ENCODE data around the gene NFX1.

NFX1 gene

DNA sequence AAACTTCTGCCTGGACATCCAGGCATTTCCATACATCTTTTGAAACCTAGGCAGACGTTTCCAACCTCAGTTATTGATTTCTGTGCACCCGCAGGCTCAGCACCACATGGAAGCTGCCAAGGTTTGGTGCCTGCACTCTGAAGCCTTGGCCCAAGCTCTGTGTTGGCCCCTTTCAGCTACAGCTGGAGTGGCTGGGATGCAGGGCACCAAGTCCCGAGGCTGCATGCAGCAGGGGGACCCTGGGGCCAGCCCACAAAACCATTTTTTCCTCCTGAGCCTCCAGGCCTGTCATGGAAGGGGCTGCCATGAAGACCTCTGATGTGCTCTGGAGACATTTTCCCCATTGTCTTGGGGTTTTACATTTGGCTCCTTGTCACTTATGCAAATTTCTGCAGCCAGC, 49.9 kb downstream of the NFX1 start:
- H3K27me3 ChIP-seq (ENCODE audit: insufficient read depth, poor library complexity, severe bottlenecking): no peaks in the 10 kb centered on the region
- TF ChIP-seq, protein P1, sequence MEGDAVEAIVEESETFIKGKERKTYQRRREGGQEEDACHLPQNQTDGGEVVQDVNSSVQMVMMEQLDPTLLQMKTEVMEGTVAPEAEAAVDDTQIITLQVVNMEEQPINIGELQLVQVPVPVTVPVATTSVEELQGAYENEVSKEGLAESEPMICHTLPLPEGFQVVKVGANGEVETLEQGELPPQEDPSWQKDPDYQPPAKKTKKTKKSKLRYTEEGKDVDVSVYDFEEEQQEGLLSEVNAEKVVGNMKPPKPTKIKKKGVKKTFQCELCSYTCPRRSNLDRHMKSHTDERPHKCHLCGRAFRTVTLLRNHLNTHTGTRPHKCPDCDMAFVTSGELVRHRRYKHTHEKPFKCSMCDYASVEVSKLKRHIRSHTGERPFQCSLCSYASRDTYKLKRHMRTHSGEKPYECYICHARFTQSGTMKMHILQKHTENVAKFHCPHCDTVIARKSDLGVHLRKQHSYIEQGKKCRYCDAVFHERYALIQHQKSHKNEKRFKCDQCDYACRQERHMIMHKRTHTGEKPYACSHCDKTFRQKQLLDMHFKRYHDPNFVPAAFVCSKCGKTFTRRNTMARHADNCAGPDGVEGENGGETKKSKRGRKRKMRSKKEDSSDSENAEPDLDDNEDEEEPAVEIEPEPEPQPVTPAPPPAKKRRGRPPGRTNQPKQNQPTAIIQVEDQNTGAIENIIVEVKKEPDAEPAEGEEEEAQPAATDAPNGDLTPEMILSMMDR (IDR thresholded peaks at IDR 0.05; ENCODE audit: insufficient read depth, low read length): no peak
- TF ChIP-seq POLR2AphosphoS5 (IDR thresholded peaks at IDR 0.05; ENCODE audit: low read depth) (no peak), SPI1 (IDR thresholded peaks at IDR 0.05; ENCODE audit: borderline replicate concordance, low read depth) (no peak), GABPA (IDR thresholded peaks at IDR 0.05; ENCODE audit: low read depth) (no peak)
- TF ChIP-seq, protein P2, sequence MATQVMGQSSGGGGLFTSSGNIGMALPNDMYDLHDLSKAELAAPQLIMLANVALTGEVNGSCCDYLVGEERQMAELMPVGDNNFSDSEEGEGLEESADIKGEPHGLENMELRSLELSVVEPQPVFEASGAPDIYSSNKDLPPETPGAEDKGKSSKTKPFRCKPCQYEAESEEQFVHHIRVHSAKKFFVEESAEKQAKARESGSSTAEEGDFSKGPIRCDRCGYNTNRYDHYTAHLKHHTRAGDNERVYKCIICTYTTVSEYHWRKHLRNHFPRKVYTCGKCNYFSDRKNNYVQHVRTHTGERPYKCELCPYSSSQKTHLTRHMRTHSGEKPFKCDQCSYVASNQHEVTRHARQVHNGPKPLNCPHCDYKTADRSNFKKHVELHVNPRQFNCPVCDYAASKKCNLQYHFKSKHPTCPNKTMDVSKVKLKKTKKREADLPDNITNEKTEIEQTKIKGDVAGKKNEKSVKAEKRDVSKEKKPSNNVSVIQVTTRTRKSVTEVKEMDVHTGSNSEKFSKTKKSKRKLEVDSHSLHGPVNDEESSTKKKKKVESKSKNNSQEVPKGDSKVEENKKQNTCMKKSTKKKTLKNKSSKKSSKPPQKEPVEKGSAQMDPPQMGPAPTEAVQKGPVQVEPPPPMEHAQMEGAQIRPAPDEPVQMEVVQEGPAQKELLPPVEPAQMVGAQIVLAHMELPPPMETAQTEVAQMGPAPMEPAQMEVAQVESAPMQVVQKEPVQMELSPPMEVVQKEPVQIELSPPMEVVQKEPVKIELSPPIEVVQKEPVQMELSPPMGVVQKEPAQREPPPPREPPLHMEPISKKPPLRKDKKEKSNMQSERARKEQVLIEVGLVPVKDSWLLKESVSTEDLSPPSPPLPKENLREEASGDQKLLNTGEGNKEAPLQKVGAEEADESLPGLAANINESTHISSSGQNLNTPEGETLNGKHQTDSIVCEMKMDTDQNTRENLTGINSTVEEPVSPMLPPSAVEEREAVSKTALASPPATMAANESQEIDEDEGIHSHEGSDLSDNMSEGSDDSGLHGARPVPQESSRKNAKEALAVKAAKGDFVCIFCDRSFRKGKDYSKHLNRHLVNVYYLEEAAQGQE (IDR thresholded peaks at IDR 0.05; ENCODE audit: insufficient replicate concordance, low read depth): no peak
- no peak overlapping the region for H3K4me3 ChIP-seq (replicated peaks; ENCODE audit: insufficient read depth, low read length)
- H3K27ac ChIP-seq (replicated peaks): no peak overlapping the region
- no peak for DNase-seq (ENCODE audit: low read depth in 1 of 2, low spot score in 1 of 2)

DNA sequence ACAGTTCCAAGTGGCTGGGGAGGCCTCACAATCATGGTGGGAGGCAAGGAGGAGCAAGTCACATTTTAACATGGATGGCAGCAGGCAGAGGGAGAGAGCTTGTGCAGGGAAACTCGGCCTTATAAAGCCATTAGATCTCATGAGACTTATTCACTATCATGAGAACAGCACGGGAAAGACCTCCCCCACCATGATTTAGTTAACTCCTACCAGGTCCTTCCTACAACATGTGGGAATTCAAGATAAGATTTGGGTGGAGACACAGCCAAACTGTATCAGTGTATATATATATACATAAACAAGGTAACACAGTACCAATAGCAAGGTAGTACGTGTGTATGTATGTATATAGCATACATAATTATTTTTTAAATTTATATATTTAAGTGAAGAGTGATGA, 50.9 kb downstream of the NFX1 start:
- Histone ChIP-seq H3K4me3 (replicated peaks; ENCODE audit: insufficient read depth, low read length) (no peak overlapping the region), H3K27me3 (ENCODE audit: insufficient read depth, poor library complexity, severe bottlenecking) (no peaks in the 10 kb centered on the region), H3K27ac (replicated peaks) (no peak overlapping the region)
- no peak for DNase-seq (ENCODE audit: low read depth in 1 of 2, low spot score in 1 of 2)
- TF ChIP-seq POLR2AphosphoS5 (IDR thresholded peaks at IDR 0.05; ENCODE audit: low read depth) (no peak), GABPA (IDR thresholded peaks at IDR 0.05; ENCODE audit: low read depth) (no peak), SPI1 (IDR thresholded peaks at IDR 0.05; ENCODE audit: borderline replicate concordance, low read depth) (no peak)
- TF ChIP-seq, protein P1 (IDR thresholded peaks at IDR 0.05; ENCODE audit: insufficient read depth, low read length): no peak
- TF ChIP-seq, protein P2 (IDR thresholded peaks at IDR 0.05; ENCODE audit: insufficient replicate concordance, low read depth): no peak

DNA sequence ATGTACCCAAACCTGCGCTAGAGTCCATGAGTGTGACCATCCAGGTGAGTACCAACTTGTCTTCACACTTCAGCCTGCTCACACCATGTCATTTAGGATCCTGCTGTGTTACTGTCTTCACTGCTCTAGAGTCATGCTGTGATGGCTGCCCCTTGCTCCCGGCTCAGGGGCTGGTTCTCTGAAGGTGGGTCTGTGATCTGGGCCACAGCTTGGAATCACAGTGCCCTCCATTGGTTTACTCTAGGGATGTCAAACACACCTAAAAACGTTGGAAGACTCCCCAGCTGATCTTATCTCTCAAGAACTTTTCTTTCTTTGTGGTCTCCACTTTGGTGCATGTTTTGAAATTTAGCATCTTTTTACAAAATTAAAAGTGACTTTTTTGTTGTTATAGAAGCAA, 53.8 kb downstream of the NFX1 start:
- Histone ChIP-seq H3K27ac (replicated peaks) (no peak overlapping the region), H3K4me3 (replicated peaks; ENCODE audit: insufficient read depth, low read length) (no peak overlapping the region), H3K27me3 (ENCODE audit: insufficient read depth, poor library complexity, severe bottlenecking) (no peaks in the 10 kb centered on the region)
- no peak for TF ChIP-seq GABPA (IDR thresholded peaks at IDR 0.05; ENCODE audit: low read depth)
- no peak for TF ChIP-seq SPI1 (IDR thresholded peaks at IDR 0.05; ENCODE audit: borderline replicate concordance, low read depth)
- no peak for TF ChIP-seq POLR2AphosphoS5 (IDR thresholded peaks at IDR 0.05; ENCODE audit: low read depth)
- TF ChIP-seq, protein P1 (IDR thresholded peaks at IDR 0.05; ENCODE audit: insufficient read depth, low read length): no peak
- TF ChIP-seq, protein P2 (IDR thresholded peaks at IDR 0.05; ENCODE audit: insufficient replicate concordance, low read depth): no peak
- DNase-seq (ENCODE audit: low read depth in 1 of 2, low spot score in 1 of 2): no peak

Measured in HL-60 (cell line).